G401 (cell line): ENCODE data around the gene MAPK4. TPM values are rescaled to one million over a fixed set of nuclear protein-coding genes. Genes with fewer than 3 reads are reported as not detected.
"Not testable (repeated sequence)": the region's sequence is repeated elsewhere in the genome, so short reads cannot be mapped to it uniquely, and the experiment has no call there.

Experiments used
- DNase-seq: peaks from one replicate; pipeline ENCODE4 v3.0.0-alpha.2; 2015; ENCODE audit warnings: low spot score
- in situ Hi-C: cut with HindIII; loops from 2 replicates; pipeline ENCODE4 v1.10.0; 2016; ENCODE audit warnings: low sequenced_read_pairs, mixed read lengths
- total RNA-seq: library from RNA; depleted of rRNA; stranded (reverse); fragments of >200 nt; shearing (Covaris generic); gene quantifications from 2 replicates; pipeline ENCODE4 v1.2.3, GENCODE V29; 2014; rRNA removed

Gene MAPK4
- total RNA-seq, 1 experiment from 2014 or later = not detected

GRCh38 chr18:50776383-50776782 lies 216.5 kb downstream of the MAPK4 start:
- DNase-seq = no peak
- in situ Hi-C loops = no loop called here

- DNase-seq, in situ Hi-C loops: not testable (repeated sequence)
Measured at GRCh38 chr18:50779021-50779420, 219.1 kb downstream of the MAPK4 start.

Other genes starting within 250 kb of the MAPK4 start
- gene SKA1, start 185.0 kb upstream of the MAPK4 start, total RNA-seq = 16.7 and 32.6 TPM in 2 replicates